Measurements from ENCODE around the gene P2RY2. TPM values are rescaled to one million over a fixed set of nuclear protein-coding genes. Genes with fewer than 3 reads are reported as not detected.

The P2RY2 gene
- total and polyA plus RNA-seq, 9 of the 15 experiments (the other 6 are each of a cell fraction or from before 2014, with no cell fraction given), result not detected

- peaks cover 0 to 9% of the 10 kb centered on the region in 2 experiments; a peak in 1 of 5 replicates for H3K4me1 ChIP-seq (replicated peaks in 1 of 2; ENCODE audit: control insufficient read depth in 2 of 2, insufficient read depth in 2 of 2, low read length in 2 of 2)
- TF ChIP-seq DEAF1 (CRISPR knock-in tag; IDR thresholded peaks at IDR 0.05) (no peak), ELK1 (CRISPR knock-in tag; IDR thresholded peaks at IDR 0.05) (no peak), MAFF (IDR thresholded peaks at IDR 0.05; ENCODE audit: low read length) (no peak), KAT8 (IDR thresholded peaks at IDR 0.05; ENCODE audit: low read depth) (no peak), ID3 (CRISPR knock-in tag; IDR thresholded peaks at IDR 0.05) (no peak), ID3 (tag; IDR thresholded peaks at IDR 0.05) (no peak), ARHGAP35 (IDR thresholded peaks at IDR 0.05; ENCODE audit: partially characterized antibody) (no peak), EP300 (IDR thresholded peaks at IDR 0.05; ENCODE audit: low read length) (no peak), ZBTB12 (CRISPR knock-in tag; IDR thresholded peaks at IDR 0.05) (no peak), CHD1 (IDR thresholded peaks at IDR 0.05; ENCODE audit: low read length) (no peak), ZBTB8A (IDR thresholded peaks at IDR 0.05; ENCODE audit: partially characterized antibody) (no peak), BRF2 (IDR thresholded peaks at IDR 0.05; ENCODE audit: borderline replicate concordance, insufficient read depth, insufficient read length) (no peak), NCOA2 (IDR thresholded peaks at IDR 0.05; ENCODE audit: partially characterized antibody in 2 of 2) (no peak), SMAD3 (CRISPR knock-in tag; conservative IDR thresholded peaks at IDR 0.05) (no peak), MED1 (CRISPR knock-in tag; IDR thresholded peaks at IDR 0.05; ENCODE audit: borderline replicate concordance) (no peak), ELK3 (CRISPR knock-in tag; IDR thresholded peaks at IDR 0.05) (no peak), ZNF707 (CRISPR knock-in tag; conservative IDR thresholded peaks at IDR 0.05) (no peak), RBFOX2 (IDR thresholded peaks at IDR 0.05; ENCODE audit: low read depth, low read length) (no peak)
Observed at GRCh38 chr11:73260127-73260457, 42.0 kb downstream of the P2RY2 start.

More at GRCh38 chr11:73260127-73260457, 42.0 kb downstream of the P2RY2 start:
- no peaks in the 10 kb centered on the region for H3K9me1 ChIP-seq (ENCODE audit: control insufficient read depth, insufficient read depth, low read length)
- no peaks in the 10 kb centered on the region for H3K79me2 ChIP-seq (ENCODE audit: control insufficient read depth, insufficient read depth, low read length)
- DNase-seq (ENCODE audit: extremely low read depth in 1 of 4, low spot score in 3 of 4) (no peak), FAIRE-seq (no peak), ATAC-seq (no peak)
- H3K4me3 ChIP-seq, result no peak overlapping the region
- H4K20me1 ChIP-seq (replicated peaks; ENCODE audit: control insufficient read depth, insufficient read depth, low read length), result no peaks in the 10 kb centered on the region
- in situ Hi-C loops (cut with MboI), result no loop called here
- H3K36me3 ChIP-seq (ENCODE audit: control insufficient read depth, insufficient read depth, low read length), result no peaks in the 10 kb centered on the region
- ChIA-PET POLR2A (no interaction called here), CTCF (ENCODE audit: low intra/inter-chr PET ratio) (no interaction called here)
- no peaks in the 10 kb centered on the region for H3K9me3 ChIP-seq (replicated peaks; ENCODE audit: control insufficient read depth, insufficient read depth, low read depth, low read length)
- peaks cover 14 to 26% of the 10 kb centered on the region in 2 experiments for H3K27me3 ChIP-seq (ENCODE audit: control insufficient read depth in 2 of 2, insufficient read depth in 2 of 2, low read length in 2 of 2)
- no peak overlapping the region for H3K9ac ChIP-seq (ENCODE audit: insufficient read depth in 1 of 2, low read depth in 2 of 2, low read length in 2 of 2)
- H2AFZ ChIP-seq (ENCODE audit: low read depth, low read length), result no peak overlapping the region
- intact Hi-C loops (cut with micrococcal nuclease), result no loop called here
- no peak overlapping the region for H3K4me2 ChIP-seq (ENCODE audit: insufficient read depth, low read length)
- H3K27ac ChIP-seq (ENCODE audit: extremely low read depth, low read depth, low read length), result no peak overlapping the region
- no TSS peak for BruUV-seq (replicated peaks)

Data from K562 (cell line).